Measurements from ENCODE around the gene NDUFB6.

The NDUFB6 gene

DNA sequence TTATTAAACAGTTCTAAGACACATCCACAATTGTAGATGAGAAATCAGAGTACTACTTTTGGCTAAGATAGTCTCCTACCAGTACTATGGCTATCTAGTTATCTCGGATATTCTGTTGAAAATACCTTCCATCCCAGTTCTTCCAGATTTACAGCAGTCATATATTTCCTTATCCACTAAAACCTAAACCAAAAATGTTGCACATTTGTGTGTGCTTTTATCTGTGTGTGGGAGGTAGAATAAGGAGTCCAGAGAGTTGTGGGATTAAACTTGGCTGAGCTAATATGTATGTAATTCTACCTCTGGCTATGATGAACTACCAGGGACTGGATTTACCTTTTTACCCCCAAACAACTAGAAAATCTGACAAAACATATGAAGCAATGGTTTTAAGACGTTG is 17.5 kb upstream of the NDUFB6 start:
- no peak for TF ChIP-seq ZNF565 (CRISPR knock-in tag; conservative IDR thresholded peaks at IDR 0.05; ENCODE audit: low read depth)
- TF ChIP-seq ARNTL (CRISPR knock-in tag; IDR thresholded peaks at IDR 0.05; ENCODE audit: borderline replicate concordance, low read depth) = no peak
- TF ChIP-seq RARB (CRISPR knock-in tag; IDR thresholded peaks at IDR 0.05) = no peak
- no peak for TF ChIP-seq ZFP3 (CRISPR knock-in tag; IDR thresholded peaks at IDR 0.05)
- TF ChIP-seq TOX (CRISPR knock-in tag; IDR thresholded peaks at IDR 0.05; ENCODE audit: borderline replicate concordance) = no peak
- no peak for TF ChIP-seq PPARA (CRISPR knock-in tag; IDR thresholded peaks at IDR 0.05; ENCODE audit: borderline replicate concordance)
- TF ChIP-seq, protein P1, sequence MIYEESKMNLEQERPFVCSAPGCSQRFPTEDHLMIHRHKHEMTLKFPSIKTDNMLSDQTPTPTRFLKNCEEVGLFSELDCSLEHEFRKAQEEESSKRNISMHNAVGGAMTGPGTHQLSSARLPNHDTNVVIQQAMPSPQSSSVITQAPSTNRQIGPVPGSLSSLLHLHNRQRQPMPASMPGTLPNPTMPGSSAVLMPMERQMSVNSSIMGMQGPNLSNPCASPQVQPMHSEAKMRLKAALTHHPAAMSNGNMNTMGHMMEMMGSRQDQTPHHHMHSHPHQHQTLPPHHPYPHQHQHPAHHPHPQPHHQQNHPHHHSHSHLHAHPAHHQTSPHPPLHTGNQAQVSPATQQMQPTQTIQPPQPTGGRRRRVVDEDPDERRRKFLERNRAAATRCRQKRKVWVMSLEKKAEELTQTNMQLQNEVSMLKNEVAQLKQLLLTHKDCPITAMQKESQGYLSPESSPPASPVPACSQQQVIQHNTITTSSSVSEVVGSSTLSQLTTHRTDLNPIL (CRISPR knock-in tag; IDR thresholded peaks at IDR 0.05; ENCODE audit: low read depth) = no peak
- no peak for TF ChIP-seq TCF4 (CRISPR knock-in tag; IDR thresholded peaks at IDR 0.05; ENCODE audit: borderline replicate concordance)
- TF ChIP-seq, protein P2, sequence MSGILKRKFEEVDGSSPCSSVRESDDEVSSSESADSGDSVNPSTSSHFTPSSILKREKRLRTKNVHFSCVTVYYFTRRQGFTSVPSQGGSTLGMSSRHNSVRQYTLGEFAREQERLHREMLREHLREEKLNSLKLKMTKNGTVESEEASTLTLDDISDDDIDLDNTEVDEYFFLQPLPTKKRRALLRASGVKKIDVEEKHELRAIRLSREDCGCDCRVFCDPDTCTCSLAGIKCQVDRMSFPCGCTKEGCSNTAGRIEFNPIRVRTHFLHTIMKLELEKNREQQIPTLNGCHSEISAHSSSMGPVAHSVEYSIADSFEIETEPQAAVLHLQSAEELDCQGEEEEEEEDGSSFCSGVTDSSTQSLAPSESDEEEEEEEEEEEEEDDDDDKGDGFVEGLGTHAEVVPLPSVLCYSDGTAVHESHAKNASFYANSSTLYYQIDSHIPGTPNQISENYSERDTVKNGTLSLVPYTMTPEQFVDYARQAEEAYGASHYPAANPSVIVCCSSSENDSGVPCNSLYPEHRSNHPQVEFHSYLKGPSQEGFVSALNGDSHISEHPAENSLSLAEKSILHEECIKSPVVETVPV (CRISPR knock-in tag; IDR thresholded peaks at IDR 0.05) = no peak
- TF ChIP-seq, protein P3, sequence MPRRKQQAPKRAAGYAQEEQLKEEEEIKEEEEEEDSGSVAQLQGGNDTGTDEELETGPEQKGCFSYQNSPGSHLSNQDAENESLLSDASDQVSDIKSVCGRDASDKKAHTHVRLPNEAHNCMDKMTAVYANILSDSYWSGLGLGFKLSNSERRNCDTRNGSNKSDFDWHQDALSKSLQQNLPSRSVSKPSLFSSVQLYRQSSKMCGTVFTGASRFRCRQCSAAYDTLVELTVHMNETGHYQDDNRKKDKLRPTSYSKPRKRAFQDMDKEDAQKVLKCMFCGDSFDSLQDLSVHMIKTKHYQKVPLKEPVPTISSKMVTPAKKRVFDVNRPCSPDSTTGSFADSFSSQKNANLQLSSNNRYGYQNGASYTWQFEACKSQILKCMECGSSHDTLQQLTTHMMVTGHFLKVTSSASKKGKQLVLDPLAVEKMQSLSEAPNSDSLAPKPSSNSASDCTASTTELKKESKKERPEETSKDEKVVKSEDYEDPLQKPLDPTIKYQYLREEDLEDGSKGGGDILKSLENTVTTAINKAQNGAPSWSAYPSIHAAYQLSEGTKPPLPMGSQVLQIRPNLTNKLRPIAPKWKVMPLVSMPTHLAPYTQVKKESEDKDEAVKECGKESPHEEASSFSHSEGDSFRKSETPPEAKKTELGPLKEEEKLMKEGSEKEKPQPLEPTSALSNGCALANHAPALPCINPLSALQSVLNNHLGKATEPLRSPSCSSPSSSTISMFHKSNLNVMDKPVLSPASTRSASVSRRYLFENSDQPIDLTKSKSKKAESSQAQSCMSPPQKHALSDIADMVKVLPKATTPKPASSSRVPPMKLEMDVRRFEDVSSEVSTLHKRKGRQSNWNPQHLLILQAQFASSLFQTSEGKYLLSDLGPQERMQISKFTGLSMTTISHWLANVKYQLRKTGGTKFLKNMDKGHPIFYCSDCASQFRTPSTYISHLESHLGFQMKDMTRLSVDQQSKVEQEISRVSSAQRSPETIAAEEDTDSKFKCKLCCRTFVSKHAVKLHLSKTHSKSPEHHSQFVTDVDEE (CRISPR knock-in tag; IDR thresholded peaks at IDR 0.05) = no peak
- TF ChIP-seq ESRRG (CRISPR knock-in tag; IDR thresholded peaks at IDR 0.05) = no peak
- TF ChIP-seq BACH2 (CRISPR knock-in tag; IDR thresholded peaks at IDR 0.05; ENCODE audit: borderline replicate concordance) = no peak
- no peak for TF ChIP-seq ZC3H10 (CRISPR knock-in tag; IDR thresholded peaks at IDR 0.05)
- TF ChIP-seq SNAI2 (CRISPR knock-in tag; IDR thresholded peaks at IDR 0.05) = no peak
- TF ChIP-seq ISL1 (CRISPR knock-in tag; IDR thresholded peaks at IDR 0.05) = no peak
- no peak for TF ChIP-seq ZNF8 (CRISPR knock-in tag; IDR thresholded peaks at IDR 0.05)
- TF ChIP-seq GLIS3 (CRISPR knock-in tag; IDR thresholded peaks at IDR 0.05) = no peak
- no peak for TF ChIP-seq ZFP30 (CRISPR knock-in tag; IDR thresholded peaks at IDR 0.05)
- TF ChIP-seq OSR1 (CRISPR knock-in tag; IDR thresholded peaks at IDR 0.05) = no peak
- no peak for ATAC-seq

DNA sequence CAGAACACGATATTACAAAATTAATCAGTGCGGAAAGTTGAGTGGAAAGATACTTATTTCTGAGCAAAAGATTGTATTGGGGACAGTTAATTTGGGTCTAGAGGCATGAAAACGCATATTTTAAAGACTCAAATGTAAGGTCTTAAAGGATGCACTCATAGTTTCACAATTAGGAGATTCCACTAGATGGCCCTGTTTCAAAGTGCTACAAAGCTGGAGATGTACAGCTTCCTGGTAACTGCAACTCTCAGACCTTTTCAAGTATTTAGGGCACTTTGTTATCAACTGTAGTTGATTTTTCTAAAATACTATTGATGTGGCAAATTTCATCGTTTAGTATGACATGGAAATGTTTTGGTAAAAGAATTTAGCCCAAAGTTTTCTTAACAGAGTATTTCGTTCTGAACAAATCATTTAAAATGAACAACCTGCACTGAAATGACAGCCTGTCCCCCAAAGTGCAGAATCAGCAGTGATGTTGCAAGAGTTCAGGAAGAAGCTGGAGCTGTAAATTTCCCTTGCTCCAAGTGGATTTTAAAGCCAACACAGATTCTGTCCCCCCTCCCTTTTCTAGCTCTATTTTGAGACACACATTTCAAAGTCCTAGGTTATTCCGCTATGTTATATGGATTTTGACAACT is 16.2 kb upstream of the NDUFB6 start:
- ATAC-seq = peak; percentile 94
- TF ChIP-seq, protein P1 (CRISPR knock-in tag; IDR thresholded peaks at IDR 0.05; ENCODE audit: low read depth) = no peak
- TF ChIP-seq OSR1 (CRISPR knock-in tag; IDR thresholded peaks at IDR 0.05) (no peak), GLIS3 (CRISPR knock-in tag; IDR thresholded peaks at IDR 0.05) (no peak), ZNF565 (CRISPR knock-in tag; conservative IDR thresholded peaks at IDR 0.05; ENCODE audit: low read depth) (no peak), TOX (CRISPR knock-in tag; IDR thresholded peaks at IDR 0.05; ENCODE audit: borderline replicate concordance) (no peak), CSDC2 (CRISPR knock-in tag; IDR thresholded peaks at IDR 0.05) (no peak), TCF4 (CRISPR knock-in tag; IDR thresholded peaks at IDR 0.05; ENCODE audit: borderline replicate concordance) (no peak), RARB (CRISPR knock-in tag; IDR thresholded peaks at IDR 0.05) (no peak), ZNF70 (CRISPR knock-in tag; IDR thresholded peaks at IDR 0.05) (no peak), ISL1 (CRISPR knock-in tag; IDR thresholded peaks at IDR 0.05) (no peak)
- TF ChIP-seq, protein P3 (CRISPR knock-in tag; IDR thresholded peaks at IDR 0.05) = no peak
- TF ChIP-seq, protein P4, sequence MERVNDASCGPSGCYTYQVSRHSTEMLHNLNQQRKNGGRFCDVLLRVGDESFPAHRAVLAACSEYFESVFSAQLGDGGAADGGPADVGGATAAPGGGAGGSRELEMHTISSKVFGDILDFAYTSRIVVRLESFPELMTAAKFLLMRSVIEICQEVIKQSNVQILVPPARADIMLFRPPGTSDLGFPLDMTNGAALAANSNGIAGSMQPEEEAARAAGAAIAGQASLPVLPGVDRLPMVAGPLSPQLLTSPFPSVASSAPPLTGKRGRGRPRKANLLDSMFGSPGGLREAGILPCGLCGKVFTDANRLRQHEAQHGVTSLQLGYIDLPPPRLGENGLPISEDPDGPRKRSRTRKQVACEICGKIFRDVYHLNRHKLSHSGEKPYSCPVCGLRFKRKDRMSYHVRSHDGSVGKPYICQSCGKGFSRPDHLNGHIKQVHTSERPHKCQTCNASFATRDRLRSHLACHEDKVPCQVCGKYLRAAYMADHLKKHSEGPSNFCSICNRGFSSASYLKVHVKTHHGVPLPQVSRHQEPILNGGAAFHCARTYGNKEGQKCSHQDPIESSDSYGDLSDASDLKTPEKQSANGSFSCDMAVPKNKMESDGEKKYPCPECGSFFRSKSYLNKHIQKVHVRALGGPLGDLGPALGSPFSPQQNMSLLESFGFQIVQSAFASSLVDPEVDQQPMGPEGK (CRISPR knock-in tag; IDR thresholded peaks at IDR 0.05; ENCODE audit: borderline replicate concordance) = no peak

Measured in SK-N-SH treated with all-trans-retinoic acid at 6 μM for 48 hours (cell line).